Omental fat pad (tissue), 4 donors: Measurements from ENCODE around the gene MYOZ1. TPM values are rescaled to one million over a fixed set of nuclear protein-coding genes. Genes with fewer than 3 reads are reported as not detected.
A peak's percentile ranks its signal among the peaks of the same experiment; 100 is the strongest.

Source experiments
- ATAC-seq: fragments of 150-250 bp; one replicate; pipeline ENCODE4 v1.9.1; 2016; ENCODE audit warnings: mild to moderate bottlenecking, moderate library complexity; ENCODE audit not compliant: low FRiP score
- DNase-seq: peaks from one replicate; pipeline ENCODE4 v3.0.0-alpha.2; 2019; ENCODE audit warnings: low spot score
- total RNA-seq, 4 donors: library from RNA; depleted of rRNA; stranded (reverse); fragments of >200 nt; gene quantifications; one replicate each; pipeline ENCODE4 v1.1.0, GENCODE V29; 2016
- TF ChIP-seq, protein P1 (sequence below), 3 donors: fragments of 450-650 bp; IDR thresholded peaks; one replicate each; pipeline ENCODE4 v1.5.1; 2016 to 2017; ENCODE audit warnings: antibody characterized with exemption in 3 of 3, mild to moderate bottlenecking in 3 of 3, moderate library complexity in 2 of 3

MYOZ1 gene
- total RNA-seq, 4 donors from 2014 or later = 0.82 to 1.9 (median 1.6) TPM; not detected in 1

- ATAC-seq = peak; percentile 82
- no peak for DNase-seq
- TF ChIP-seq, protein P1, sequence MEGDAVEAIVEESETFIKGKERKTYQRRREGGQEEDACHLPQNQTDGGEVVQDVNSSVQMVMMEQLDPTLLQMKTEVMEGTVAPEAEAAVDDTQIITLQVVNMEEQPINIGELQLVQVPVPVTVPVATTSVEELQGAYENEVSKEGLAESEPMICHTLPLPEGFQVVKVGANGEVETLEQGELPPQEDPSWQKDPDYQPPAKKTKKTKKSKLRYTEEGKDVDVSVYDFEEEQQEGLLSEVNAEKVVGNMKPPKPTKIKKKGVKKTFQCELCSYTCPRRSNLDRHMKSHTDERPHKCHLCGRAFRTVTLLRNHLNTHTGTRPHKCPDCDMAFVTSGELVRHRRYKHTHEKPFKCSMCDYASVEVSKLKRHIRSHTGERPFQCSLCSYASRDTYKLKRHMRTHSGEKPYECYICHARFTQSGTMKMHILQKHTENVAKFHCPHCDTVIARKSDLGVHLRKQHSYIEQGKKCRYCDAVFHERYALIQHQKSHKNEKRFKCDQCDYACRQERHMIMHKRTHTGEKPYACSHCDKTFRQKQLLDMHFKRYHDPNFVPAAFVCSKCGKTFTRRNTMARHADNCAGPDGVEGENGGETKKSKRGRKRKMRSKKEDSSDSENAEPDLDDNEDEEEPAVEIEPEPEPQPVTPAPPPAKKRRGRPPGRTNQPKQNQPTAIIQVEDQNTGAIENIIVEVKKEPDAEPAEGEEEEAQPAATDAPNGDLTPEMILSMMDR (IDR thresholded peaks at IDR 0.05) = no peak
These were observed 51.6 kb downstream of the MYOZ1 start for GRCh38 chr10:73589563-73590126.

DNA sequence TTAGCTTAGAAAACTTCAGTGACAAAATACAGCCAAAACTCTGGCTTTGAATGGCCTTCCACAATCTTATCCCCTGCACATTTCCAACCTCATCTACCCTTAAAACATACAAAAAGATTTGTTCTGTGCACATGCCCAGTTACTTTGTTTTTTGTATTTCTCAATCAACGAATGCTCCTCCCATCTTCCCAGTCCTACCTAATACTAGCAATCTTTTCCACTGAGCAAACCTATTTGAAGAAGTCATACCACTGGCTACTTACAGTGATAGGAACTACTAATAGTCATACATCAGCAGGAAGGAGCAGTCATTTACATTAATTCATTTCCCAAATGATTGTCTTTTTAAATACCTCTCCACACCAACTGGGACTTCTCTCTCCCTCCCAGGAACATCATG lies 52.6 kb downstream of the MYOZ1 start:
- ATAC-seq (peak; percentile 56), DNase-seq (no peak)
- TF ChIP-seq, protein P1 (IDR thresholded peaks at IDR 0.05) = no peak

- peak; percentile 30 for ATAC-seq
- DNase-seq = no peak
- TF ChIP-seq, protein P1 (IDR thresholded peaks at IDR 0.05) = no peak
These were observed 54.7 kb downstream of the MYOZ1 start for GRCh38 chr10:73586583-73586984.

DNA sequence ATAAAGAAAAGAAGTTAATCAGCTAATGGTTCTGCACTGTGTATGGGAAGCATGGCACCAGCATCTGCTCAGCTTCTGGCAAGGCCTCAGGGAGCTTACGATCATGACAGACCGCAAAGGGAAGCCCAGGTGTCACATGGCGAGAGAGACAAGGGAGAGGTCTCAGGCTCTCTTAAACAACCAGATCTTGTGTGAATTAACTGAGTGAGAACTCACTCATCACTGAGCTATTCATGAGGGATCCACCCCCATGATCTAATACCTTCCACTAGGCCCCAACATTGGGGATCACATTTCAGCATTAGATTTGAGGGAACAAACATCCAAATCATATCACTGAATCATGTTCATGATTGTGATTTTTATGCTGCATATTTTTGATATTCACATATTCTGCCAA lies 55.9 kb downstream of the MYOZ1 start:
- TF ChIP-seq, protein P1 (IDR thresholded peaks at IDR 0.05) = no peak
- ATAC-seq (no peak), DNase-seq (no peak)

GRCh38 chr10:73584737-73585136 lies 56.5 kb downstream of the MYOZ1 start:
- no peak for DNase-seq
- TF ChIP-seq, protein P1 (IDR thresholded peaks at IDR 0.05) = no peak
- no peak for ATAC-seq

DNA sequence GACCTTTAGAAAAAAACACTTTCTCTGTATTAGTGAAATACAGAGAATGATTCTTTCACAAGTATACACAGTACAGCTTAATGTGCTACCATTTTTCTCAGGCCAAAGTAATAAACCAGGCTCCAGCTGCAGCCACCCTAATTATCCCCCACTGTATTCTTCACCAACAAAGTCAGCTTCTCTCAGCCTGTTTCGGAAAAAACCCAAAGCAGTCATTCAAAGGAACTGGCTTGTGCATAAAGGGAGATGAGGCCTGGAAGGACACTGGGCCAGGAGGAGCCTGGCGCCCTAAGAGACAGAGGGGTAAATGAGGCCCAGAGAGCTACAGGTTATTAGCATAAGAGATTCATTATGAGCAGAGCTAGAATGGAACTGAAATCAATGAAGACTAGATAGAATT lies 59.4 kb downstream of the MYOZ1 start:
- ATAC-seq (no peak), DNase-seq (no peak)
- TF ChIP-seq, protein P1 (IDR thresholded peaks at IDR 0.05) = no peak

Other genes starting within 250 kb of the MYOZ1 start
- 100 to 1,000 TPM in 3 of 4 donors, 10 to 100 TPM in 1; 99.6 to 115 (median 112) TPM for gene ANXA7, start 227.4 kb downstream of the MYOZ1 start, total RNA-seq
- 1 to 10 TPM; 1.0 to 4.6 (median 2.0) TPM for gene MSS51, start 207.9 kb downstream of the MYOZ1 start, total RNA-seq
- 10 to 100 TPM; 41.1 to 57.7 (median 46.2) TPM for gene PPP3CB, start 145.4 kb downstream of the MYOZ1 start, total RNA-seq
- 10 to 100 TPM in 3 of 4 donors, 1 to 10 TPM in 1; 9.2 to 28.1 (median 20.2) TPM for gene USP54, start 50.1 kb downstream of the MYOZ1 start, total RNA-seq
- gene SYNPO2L, start 14.6 kb upstream of the MYOZ1 start, total RNA-seq = under 1 TPM in 1 of 4 donors, not detected in 3; 0.13 TPM
- gene AGAP5, start 56.6 kb upstream of the MYOZ1 start, total RNA-seq = 1 to 10 TPM; 4.3 to 8.8 (median 5.4) TPM
- 10 to 100 TPM; 45.1 to 53.7 (median 47.5) TPM for gene SEC24C, start 102.9 kb upstream of the MYOZ1 start, total RNA-seq
- gene CHCHD1, start 140.6 kb upstream of the MYOZ1 start, total RNA-seq = 10 to 100 TPM; 20.5 to 29.1 (median 25.0) TPM
- 100 to 1,000 TPM in 1 of 4 donors, 10 to 100 TPM in 3; 63.2 to 128 (median 79.3) TPM for gene ZSWIM8, start 144.1 kb upstream of the MYOZ1 start, total RNA-seq
- gene NDST2, start 170.1 kb upstream of the MYOZ1 start, total RNA-seq = 10 to 100 TPM; 21.4 to 66.2 (median 35.7) TPM
- 10 to 100 TPM; 10.6 to 35.8 (median 15.6) TPM for gene CAMK2G, start 233.1 kb upstream of the MYOZ1 start, total RNA-seq